OCI-LY7 (cell line): Measurements from ENCODE around the gene TMEM272. TPM values are rescaled to one million over a fixed set of nuclear protein-coding genes. Genes with fewer than 3 reads are reported as not detected.

Experiments used
- BruUV-seq: library from RNA; stranded (reverse); fragments of 400-500 nt; replicated peaks from 2 replicates; lab custom pipeline; 2021; lab: Mats Ljungman, UMichigan
- CTCF ChIA-PET: fragments of 300-600 bp; sonication (Branson Sonifier 250); formaldehyde crosslinking; loops from one replicate; lab custom pipeline; 2022; ENCODE audit warnings: antibody characterized with exemption; ENCODE audit not compliant: unreplicated experiment; lab: Charles Lee
- POLR2A ChIA-PET: fragments of 300-600 bp; sonication (Branson Sonifier 250); formaldehyde crosslinking; loops from one replicate; lab custom pipeline; 2022; ENCODE audit warnings: antibody characterized with exemption; lab: Charles Lee
- DNase-seq: peaks from one replicate; pipeline ENCODE4 v3.0.0-alpha.2; 2015; ENCODE audit warnings: low spot score
- H2AFZ ChIP-seq: fragments of 200-600 bp; sonication (generic), shearing (Covaris generic); 2 replicates; pipeline ENCODE4 v1.6.1; 2014; ENCODE audit warnings: mild to moderate bottlenecking, antibody characterized with exemption, low read length, moderate library complexity
- H3K27ac ChIP-seq: fragments of 200-600 bp; sonication (generic); 2 replicates; pipeline ENCODE4 v1.5.1; 2014; ENCODE audit warnings: mixed run types, low read depth, mild to moderate bottlenecking, moderate library complexity, low read length, inconsistent platforms; ENCODE audit not compliant: poor library complexity, severe bottlenecking
- H3K36me3 ChIP-seq: fragments of 200-600 bp; sonication (generic); 2 replicates; pipeline ENCODE4 v1.6.1; 2014; ENCODE audit warnings: mild to moderate bottlenecking, antibody characterized with exemption, low read length, moderate library complexity, mixed read lengths; ENCODE audit not compliant: insufficient read depth
- H3K4me1 ChIP-seq: fragments of 200-600 bp; sonication (generic); 2 replicates; pipeline ENCODE4 v1.5.1; 2014; ENCODE audit warnings: mild to moderate bottlenecking, low read length; ENCODE audit not compliant: insufficient read depth, poor library complexity, severe bottlenecking
- H3K4me2 ChIP-seq: fragments of 200-600 bp; sonication (generic); 2 replicates; pipeline ENCODE4 v1.6.1; 2014; ENCODE audit warnings: mild to moderate bottlenecking, low read length
- H3K4me3 ChIP-seq: fragments of 200-600 bp; sonication (generic); 2 replicates; pipeline ENCODE4 v1.5.1; 2014; ENCODE audit warnings: mild to moderate bottlenecking, low read depth, low read length; ENCODE audit not compliant: poor library complexity, severe bottlenecking
- H3K79me2 ChIP-seq: fragments of 200-600 bp; sonication (generic); 2 replicates; pipeline ENCODE4 v1.6.1; 2016; ENCODE audit warnings: low read depth, mild to moderate bottlenecking, low read length, moderate library complexity, mixed read lengths; ENCODE audit not compliant: insufficient read depth
- H3K9me2 ChIP-seq: fragments of 200-600 bp; sonication (generic); 2 replicates; pipeline ENCODE4 v1.6.1; 2016; ENCODE audit warnings: mild to moderate bottlenecking, low read length, mixed read lengths; ENCODE audit not compliant: insufficient read depth
- H3K9me3 ChIP-seq: fragments of 200-600 bp; sonication (generic); 2 replicates; pipeline ENCODE4 v1.6.1; 2014; ENCODE audit warnings: mild to moderate bottlenecking, mixed run types, low read length, mixed read lengths
- H4K20me1 ChIP-seq: fragments of 200-600 bp; sonication (generic); 2 replicates; pipeline ENCODE4 v1.6.1; 2014; ENCODE audit warnings: mild to moderate bottlenecking, antibody characterized with exemption, low read length, moderate library complexity, mixed read lengths; ENCODE audit not compliant: insufficient read depth
- CTCF ChIP-seq: fragments of 200-600 bp; sonication (generic); conservative IDR thresholded peaks from 2 replicates; pipeline ENCODE4 v1.5.1; 2014; ENCODE audit warnings: mild to moderate bottlenecking, antibody characterized with exemption, low read length, moderate library complexity, mixed read lengths
- EZH2phosphoT487 ChIP-seq: fragments of 200-600 bp; sonication (generic); IDR thresholded peaks from 2 replicates; pipeline ENCODE4 v1.6.1; 2018; ENCODE audit warnings: low read depth, borderline replicate concordance, mild to moderate bottlenecking, mixed run types, antibody characterized with exemption, low read length, moderate library complexity, mixed read lengths
- intact Hi-C: fragments of 100-400 bp; cut with micrococcal nuclease; formaldehyde crosslinking; loops from one replicate; pipeline ENCODE4 v1.10.0; 2022; ENCODE audit not compliant: unreplicated experiment
- total RNA-seq, 2 experiments: library from RNA; depleted of rRNA in 1 of 2; stranded (reverse); fragments of >200 nt in 1 of 2; shearing (Covaris generic) in 1 of 2; gene quantifications; 2 replicates each; pipeline ENCODE4 v1.2.3, GENCODE V29; 2014 to 2022

The TMEM272 gene
- total RNA-seq, 2 experiments from 2014 or later: 0.41 to 0.46 TPM

- ChIA-PET POLR2A (interaction anchor here (0.9 kb wide), 1 partner anchor 313 kb away, joined by 6 read pairs; no protein-coding TSS in a partner anchor), CTCF (no interaction called here)
- Histone ChIP-seq H4K20me1 (no peaks in the 10 kb centered on the region), H3K79me2 (no peaks in the 10 kb centered on the region), H3K36me3 (no peaks in the 10 kb centered on the region), H3K4me1 (peaks cover 9% of the 10 kb centered on the region), H3K9me3 (no peaks in the 10 kb centered on the region), H3K4me3 (no peak overlapping the region), H3K4me2 (no peak overlapping the region), H3K9me2 (no peaks in the 10 kb centered on the region), H2AFZ (no peak overlapping the region), H3K27ac (no peak overlapping the region)
- DNase-seq: no peak
- TF ChIP-seq EZH2phosphoT487 (no peak), CTCF (peak; percentile 41; the same call in 1 of the 2 replicates)
- BruUV-seq: no TSS peak
- intact Hi-C loops: no loop called here
These were observed 77.9 kb downstream of the TMEM272 start for GRCh38 chr13:51767100-51767499.

GRCh38 chr13:51765142-51765515 lies 79.8 kb downstream of the TMEM272 start:
- H2AFZ ChIP-seq: no peak overlapping the region
- H3K27ac ChIP-seq: no peak overlapping the region
- H3K4me2 ChIP-seq: no peak overlapping the region
- intact Hi-C loops: no loop called here
- no peaks in the 10 kb centered on the region for H3K9me2 ChIP-seq
- ChIA-PET POLR2A (no interaction called here), CTCF (no interaction called here)
- no peak overlapping the region for H3K4me3 ChIP-seq
- TF ChIP-seq CTCF: no peak
- no peak for TF ChIP-seq EZH2phosphoT487
- H3K36me3 ChIP-seq: no peaks in the 10 kb centered on the region
- no peaks in the 10 kb centered on the region for H3K79me2 ChIP-seq
- DNase-seq: no peak
- no peaks in the 10 kb centered on the region for H4K20me1 ChIP-seq
- no TSS peak for BruUV-seq
- H3K4me1 ChIP-seq: no peaks in the 10 kb centered on the region
- H3K9me3 ChIP-seq: no peaks in the 10 kb centered on the region

- CTCF ChIA-PET: no interaction called here
- no peak for TF ChIP-seq EZH2phosphoT487
- TF ChIP-seq CTCF: no peak
- no peaks in the 10 kb centered on the region for H3K9me3 ChIP-seq
- no peak overlapping the region for H2AFZ ChIP-seq
- H3K4me2 ChIP-seq: no peak overlapping the region
- POLR2A ChIA-PET: interaction anchor here (0.8 kb wide), 1 partner anchor 17 kb away, joined by 3 read pairs; no protein-coding TSS in a partner anchor
- no peaks in the 10 kb centered on the region for H3K4me1 ChIP-seq
- H3K27ac ChIP-seq: no peak overlapping the region
- no TSS peak for BruUV-seq
- no peaks in the 10 kb centered on the region for H3K9me2 ChIP-seq
- H3K79me2 ChIP-seq: no peaks in the 10 kb centered on the region
- H3K4me3 ChIP-seq: no peak overlapping the region
- H3K36me3 ChIP-seq: no peaks in the 10 kb centered on the region
- intact Hi-C loops: no loop called here
- DNase-seq: no peak
- no peaks in the 10 kb centered on the region for H4K20me1 ChIP-seq
These were observed 80.5 kb downstream of the TMEM272 start for GRCh38 chr13:51764184-51765141.
